ENCODE measurements around the gene PNPLA2. TPM values are rescaled to one million over a fixed set of nuclear protein-coding genes. Genes with fewer than 3 reads are reported as not detected.

PNPLA2 gene
- polyA plus RNA-seq, 1 donor, result 98.0 TPM

- Histone ChIP-seq H3K36me3 (ENCODE audit: control insufficient read depth, insufficient read depth, low read length) (peaks cover 5% of the 10 kb centered on the region), H3K4me1 (ENCODE audit: control insufficient read depth, insufficient read depth, low read length) (peaks cover 39% of the 10 kb centered on the region), H3K9me3 (ENCODE audit: control insufficient read depth, low read depth, low read length) (peaks cover 4% of the 10 kb centered on the region), H3K27ac (ENCODE audit: low read length) (peak overlapping the region; percentile 63), H3K4me3 (ENCODE audit: low read length) (peak overlapping the region; percentile 36), H3K27me3 (ENCODE audit: control insufficient read depth, insufficient read depth, low read length) (no peaks in the 10 kb centered on the region)
- WGBS (ENCODE audit: insufficient coverage, low lambda C conversion rate), result no CpG with 5 or more reads among the region's 24 CpGs
- DNase-seq, result peak; percentile 65 to 83
Measured at GRCh38 chr11:863023-863909, 44.6 kb downstream of the PNPLA2 start.

GRCh38 chr11:863910-864827, 45.5 kb downstream of the PNPLA2 start:
- no peaks in the 10 kb centered on the region for H3K27me3 ChIP-seq (ENCODE audit: control insufficient read depth, insufficient read depth, low read length)
- H3K4me3 ChIP-seq (ENCODE audit: low read length), result no peak overlapping the region
- H3K27ac ChIP-seq (ENCODE audit: low read length), result no peak overlapping the region
- no CpG with 5 or more reads among the region's 31 CpGs for WGBS (ENCODE audit: insufficient coverage, low lambda C conversion rate)
- peaks cover 39% of the 10 kb centered on the region for H3K4me1 ChIP-seq (ENCODE audit: control insufficient read depth, insufficient read depth, low read length)
- H3K9me3 ChIP-seq (ENCODE audit: control insufficient read depth, low read depth, low read length), result peaks cover 4% of the 10 kb centered on the region
- no peak for DNase-seq
- H3K36me3 ChIP-seq (ENCODE audit: control insufficient read depth, insufficient read depth, low read length), result peaks cover 11% of the 10 kb centered on the region

- WGBS (ENCODE audit: insufficient coverage, low lambda C conversion rate), result no CpG with 5 or more reads among the region's 11 CpGs
- Histone ChIP-seq H3K4me1 (ENCODE audit: control insufficient read depth, insufficient read depth, low read length) (peaks cover 34% of the 10 kb centered on the region), H3K9me3 (ENCODE audit: control insufficient read depth, low read depth, low read length) (peaks cover 4% of the 10 kb centered on the region), H3K4me3 (ENCODE audit: low read length) (no peak overlapping the region), H3K36me3 (ENCODE audit: control insufficient read depth, insufficient read depth, low read length) (peaks cover 14% of the 10 kb centered on the region), H3K27ac (ENCODE audit: low read length) (no peak overlapping the region), H3K27me3 (ENCODE audit: control insufficient read depth, insufficient read depth, low read length) (no peaks in the 10 kb centered on the region)
- no peak for DNase-seq
Measured at GRCh38 chr11:864898-865297, 46.2 kb downstream of the PNPLA2 start.

GRCh38 chr11:865462-866430, 47.0 kb downstream of the PNPLA2 start:
- WGBS (ENCODE audit: insufficient coverage, low lambda C conversion rate), result no CpG with 5 or more reads among the region's 41 CpGs
- Histone ChIP-seq H3K27me3 (ENCODE audit: control insufficient read depth, insufficient read depth, low read length) (no peaks in the 10 kb centered on the region), H3K4me1 (ENCODE audit: control insufficient read depth, insufficient read depth, low read length) (peaks cover 29% of the 10 kb centered on the region), H3K36me3 (ENCODE audit: control insufficient read depth, insufficient read depth, low read length) (peaks cover 14% of the 10 kb centered on the region), H3K9me3 (ENCODE audit: control insufficient read depth, low read depth, low read length) (peaks cover 4% of the 10 kb centered on the region), H3K27ac (ENCODE audit: low read length) (no peak overlapping the region), H3K4me3 (ENCODE audit: low read length) (no peak overlapping the region)
- DNase-seq, result no peak

- peaks cover 25% of the 10 kb centered on the region for H3K4me1 ChIP-seq (ENCODE audit: control insufficient read depth, insufficient read depth, low read length)
- peaks cover 4% of the 10 kb centered on the region for H3K9me3 ChIP-seq (ENCODE audit: control insufficient read depth, low read depth, low read length)
- no peak overlapping the region for H3K27ac ChIP-seq (ENCODE audit: low read length)
- no peak for DNase-seq
- no peak overlapping the region for H3K4me3 ChIP-seq (ENCODE audit: low read length)
- H3K27me3 ChIP-seq (ENCODE audit: control insufficient read depth, insufficient read depth, low read length), result no peaks in the 10 kb centered on the region
- H3K36me3 ChIP-seq (ENCODE audit: control insufficient read depth, insufficient read depth, low read length), result peaks cover 16% of the 10 kb centered on the region
- no CpG with 5 or more reads among the region's 14 CpGs for WGBS (ENCODE audit: insufficient coverage, low lambda C conversion rate)
Measured at GRCh38 chr11:866481-866880, 47.8 kb downstream of the PNPLA2 start.

- H3K36me3 ChIP-seq (ENCODE audit: control insufficient read depth, insufficient read depth, low read length), result peaks cover 16% of the 10 kb centered on the region
- H3K27ac ChIP-seq (ENCODE audit: low read length), result no peak overlapping the region
- WGBS (ENCODE audit: insufficient coverage, low lambda C conversion rate), result no CpG with 5 or more reads among the region's 8 CpGs
- H3K4me3 ChIP-seq (ENCODE audit: low read length), result no peak overlapping the region
- H3K9me3 ChIP-seq (ENCODE audit: control insufficient read depth, low read depth, low read length), result peaks cover 4% of the 10 kb centered on the region
- no peak for DNase-seq
- no peaks in the 10 kb centered on the region for H3K27me3 ChIP-seq (ENCODE audit: control insufficient read depth, insufficient read depth, low read length)
- peaks cover 13% of the 10 kb centered on the region for H3K4me1 ChIP-seq (ENCODE audit: control insufficient read depth, insufficient read depth, low read length)
Measured at GRCh38 chr11:867856-868358, 49.2 kb downstream of the PNPLA2 start.

- no peak for DNase-seq
- no CpG with 5 or more reads among the region's 17 CpGs for WGBS (ENCODE audit: insufficient coverage, low lambda C conversion rate)
- Histone ChIP-seq H3K27me3 (ENCODE audit: control insufficient read depth, insufficient read depth, low read length) (no peaks in the 10 kb centered on the region), H3K9me3 (ENCODE audit: control insufficient read depth, low read depth, low read length) (peaks cover 4% of the 10 kb centered on the region), H3K4me1 (ENCODE audit: control insufficient read depth, insufficient read depth, low read length) (peaks cover 8% of the 10 kb centered on the region), H3K36me3 (ENCODE audit: control insufficient read depth, insufficient read depth, low read length) (peaks cover 16% of the 10 kb centered on the region), H3K4me3 (ENCODE audit: low read length) (no peak overlapping the region), H3K27ac (ENCODE audit: low read length) (no peak overlapping the region)
Measured at GRCh38 chr11:868394-868793, 49.7 kb downstream of the PNPLA2 start.

- no CpG with 5 or more reads among the region's 12 CpGs for WGBS (ENCODE audit: insufficient coverage, low lambda C conversion rate)
- Histone ChIP-seq H3K27me3 (ENCODE audit: control insufficient read depth, insufficient read depth, low read length) (no peaks in the 10 kb centered on the region), H3K9me3 (ENCODE audit: control insufficient read depth, low read depth, low read length) (peaks cover 4% of the 10 kb centered on the region), H3K4me1 (ENCODE audit: control insufficient read depth, insufficient read depth, low read length) (peaks cover 4% of the 10 kb centered on the region), H3K36me3 (ENCODE audit: control insufficient read depth, insufficient read depth, low read length) (peaks cover 16% of the 10 kb centered on the region), H3K27ac (ENCODE audit: low read length) (no peak overlapping the region), H3K4me3 (ENCODE audit: low read length) (no peak overlapping the region)
- no peak for DNase-seq
Measured at GRCh38 chr11:868802-869201, 50.1 kb downstream of the PNPLA2 start.

- Histone ChIP-seq H3K9me3 (ENCODE audit: control insufficient read depth, low read depth, low read length) (peaks cover 4% of the 10 kb centered on the region), H3K4me1 (ENCODE audit: control insufficient read depth, insufficient read depth, low read length) (no peaks in the 10 kb centered on the region), H3K27ac (ENCODE audit: low read length) (no peak overlapping the region), H3K4me3 (ENCODE audit: low read length) (no peak overlapping the region), H3K27me3 (ENCODE audit: control insufficient read depth, insufficient read depth, low read length) (no peaks in the 10 kb centered on the region), H3K36me3 (ENCODE audit: control insufficient read depth, insufficient read depth, low read length) (peaks cover 16% of the 10 kb centered on the region)
- DNase-seq, result no peak
- WGBS (ENCODE audit: insufficient coverage, low lambda C conversion rate), result no CpG with 5 or more reads among the region's 25 CpGs
Measured at GRCh38 chr11:869399-870126, 50.8 kb downstream of the PNPLA2 start.

Data from large intestine (tissue), 3 donors.